ENCODE measurements around the gene UGT1A10. TPM values are rescaled to one million over a fixed set of nuclear protein-coding genes. Genes with fewer than 3 reads are reported as not detected.
A peak's percentile ranks its signal among the peaks of the same experiment; 100 is the strongest.

The UGT1A10 gene
- total RNA-seq, 1 experiment from 2014 or later, result 0.11 TPM

- no peaks in the 10 kb centered on the region for H3K79me2 ChIP-seq (ENCODE audit: low read length)
- peaks cover 26% of the 10 kb centered on the region for H3K4me1 ChIP-seq (ENCODE audit: low read length)
- no peak overlapping the region for H3K4me3 ChIP-seq (ENCODE audit: low read length)
- no peaks in the 10 kb centered on the region for H3K36me3 ChIP-seq (ENCODE audit: insufficient read depth, low read length)
- H3K27me3 ChIP-seq (ENCODE audit: low read length), result no peaks in the 10 kb centered on the region
- H2AFZ ChIP-seq (ENCODE audit: low read length), result no peak overlapping the region
- no peak overlapping the region for H3K9ac ChIP-seq (ENCODE audit: low read length)
- H4K20me1 ChIP-seq (ENCODE audit: insufficient read depth, low read depth, low read length), result no peaks in the 10 kb centered on the region
- DNase-seq, result no peak
- no peaks in the 10 kb centered on the region for H3K9me2 ChIP-seq (replicated peaks; ENCODE audit: insufficient read depth, low read length)
- H3K4me2 ChIP-seq (ENCODE audit: low read depth, low read length, poor library complexity, severe bottlenecking), result no peak overlapping the region
- H3K27ac ChIP-seq (ENCODE audit: low read length), result no peak overlapping the region
- H3K9me3 ChIP-seq (ENCODE audit: low read length), result no peaks in the 10 kb centered on the region
These were observed 162.3 kb downstream of the UGT1A10 start for GRCh38 chr2:233798335-233799086.

GRCh38 chr2:233799087-233799665, 162.9 kb downstream of the UGT1A10 start:
- Histone ChIP-seq H3K27me3 (ENCODE audit: low read length) (no peaks in the 10 kb centered on the region), H3K4me2 (ENCODE audit: low read depth, low read length, poor library complexity, severe bottlenecking) (no peak overlapping the region), H2AFZ (ENCODE audit: low read length) (no peak overlapping the region)

GRCh38 chr2:233799716-233800115, 163.5 kb downstream of the UGT1A10 start:
- Histone ChIP-seq H3K4me3 (ENCODE audit: low read length) (no peak overlapping the region), H4K20me1 (ENCODE audit: insufficient read depth, low read depth, low read length) (no peaks in the 10 kb centered on the region), H3K9me3 (ENCODE audit: low read length) (no peaks in the 10 kb centered on the region), H3K9ac (ENCODE audit: low read length) (no peak overlapping the region), H3K4me1 (ENCODE audit: low read length) (peaks cover 26% of the 10 kb centered on the region), H3K36me3 (ENCODE audit: insufficient read depth, low read length) (no peaks in the 10 kb centered on the region), H2AFZ (ENCODE audit: low read length) (no peak overlapping the region), H3K79me2 (ENCODE audit: low read length) (no peaks in the 10 kb centered on the region), H3K4me2 (ENCODE audit: low read depth, low read length, poor library complexity, severe bottlenecking) (no peak overlapping the region), H3K9me2 (replicated peaks; ENCODE audit: insufficient read depth, low read length) (no peaks in the 10 kb centered on the region), H3K27me3 (ENCODE audit: low read length) (no peaks in the 10 kb centered on the region), H3K27ac (ENCODE audit: low read length) (no peak overlapping the region)
- DNase-seq, result no peak

More at GRCh38 chr2:233799087-233799665, 162.9 kb downstream of the UGT1A10 start:
- H3K4me1 ChIP-seq (ENCODE audit: low read length), result peaks cover 26% of the 10 kb centered on the region
- DNase-seq, result no peak
- H3K9me2 ChIP-seq (replicated peaks; ENCODE audit: insufficient read depth, low read length), result no peaks in the 10 kb centered on the region
- H3K4me3 ChIP-seq (ENCODE audit: low read length), result no peak overlapping the region
- no peaks in the 10 kb centered on the region for H3K9me3 ChIP-seq (ENCODE audit: low read length)
- no peak overlapping the region for H3K9ac ChIP-seq (ENCODE audit: low read length)
- no peaks in the 10 kb centered on the region for H3K79me2 ChIP-seq (ENCODE audit: low read length)
- H3K36me3 ChIP-seq (ENCODE audit: insufficient read depth, low read length), result no peaks in the 10 kb centered on the region
- H3K27ac ChIP-seq (ENCODE audit: low read length), result no peak overlapping the region
- no peaks in the 10 kb centered on the region for H4K20me1 ChIP-seq (ENCODE audit: insufficient read depth, low read depth, low read length)

GRCh38 chr2:233800208-233800607, 164.0 kb downstream of the UGT1A10 start:
- no peaks in the 10 kb centered on the region for H3K36me3 ChIP-seq (ENCODE audit: insufficient read depth, low read length)

GRCh38 chr2:233801357-233802131, 165.3 kb downstream of the UGT1A10 start:
- H3K27me3 ChIP-seq (ENCODE audit: low read length), result no peaks in the 10 kb centered on the region
- no peaks in the 10 kb centered on the region for H3K9me3 ChIP-seq (ENCODE audit: low read length)
- H3K27ac ChIP-seq (ENCODE audit: low read length), result no peak overlapping the region
- no peak overlapping the region for H2AFZ ChIP-seq (ENCODE audit: low read length)
- peak overlapping the region; percentile 5; the same call in 1 of the 2 replicates for H3K4me3 ChIP-seq (ENCODE audit: low read length)
- H3K36me3 ChIP-seq (ENCODE audit: insufficient read depth, low read length), result no peaks in the 10 kb centered on the region
- H3K4me2 ChIP-seq (ENCODE audit: low read depth, low read length, poor library complexity, severe bottlenecking), result peak overlapping the region; percentile 56
- peaks cover 43% of the 10 kb centered on the region for H3K4me1 ChIP-seq (ENCODE audit: low read length)
- peak; percentile 83 for DNase-seq
- no peaks in the 10 kb centered on the region for H4K20me1 ChIP-seq (ENCODE audit: insufficient read depth, low read depth, low read length)
- H3K79me2 ChIP-seq (ENCODE audit: low read length), result no peaks in the 10 kb centered on the region
- H3K9ac ChIP-seq (ENCODE audit: low read length), result peak overlapping the region; percentile 32
- no peaks in the 10 kb centered on the region for H3K9me2 ChIP-seq (replicated peaks; ENCODE audit: insufficient read depth, low read length)

More at GRCh38 chr2:233800208-233800607, 164.0 kb downstream of the UGT1A10 start:
- Histone ChIP-seq H3K79me2 (ENCODE audit: low read length) (no peaks in the 10 kb centered on the region), H3K9me3 (ENCODE audit: low read length) (no peaks in the 10 kb centered on the region), H4K20me1 (ENCODE audit: insufficient read depth, low read depth, low read length) (no peaks in the 10 kb centered on the region), H3K27ac (ENCODE audit: low read length) (no peak overlapping the region), H3K9ac (ENCODE audit: low read length) (no peak overlapping the region), H3K4me2 (ENCODE audit: low read depth, low read length, poor library complexity, severe bottlenecking) (no peak overlapping the region), H3K9me2 (replicated peaks; ENCODE audit: insufficient read depth, low read length) (no peaks in the 10 kb centered on the region), H3K27me3 (ENCODE audit: low read length) (no peaks in the 10 kb centered on the region), H2AFZ (ENCODE audit: low read length) (no peak overlapping the region), H3K4me3 (ENCODE audit: low read length) (no peak overlapping the region), H3K4me1 (ENCODE audit: low read length) (peaks cover 31% of the 10 kb centered on the region)
- DNase-seq, result no peak

GRCh38 chr2:233802132-233802815, 166.0 kb downstream of the UGT1A10 start:
- peak overlapping the region; percentile 32; the same call in 1 of the 2 replicates for H3K9ac ChIP-seq (ENCODE audit: low read length)
- H4K20me1 ChIP-seq (ENCODE audit: insufficient read depth, low read depth, low read length), result no peaks in the 10 kb centered on the region
- H3K4me2 ChIP-seq (ENCODE audit: low read depth, low read length, poor library complexity, severe bottlenecking), result peak overlapping the region; percentile 56
- H3K9me2 ChIP-seq (replicated peaks; ENCODE audit: insufficient read depth, low read length), result no peaks in the 10 kb centered on the region
- H3K4me1 ChIP-seq (ENCODE audit: low read length), result peaks cover 43% of the 10 kb centered on the region
- no peaks in the 10 kb centered on the region; the same call in 1 of the 2 replicates for H3K27me3 ChIP-seq (ENCODE audit: low read length)
- H2AFZ ChIP-seq (ENCODE audit: low read length), result no peak overlapping the region
- no peak overlapping the region for H3K27ac ChIP-seq (ENCODE audit: low read length)
- DNase-seq, result no peak
- H3K9me3 ChIP-seq (ENCODE audit: low read length), result no peaks in the 10 kb centered on the region
- no peaks in the 10 kb centered on the region for H3K36me3 ChIP-seq (ENCODE audit: insufficient read depth, low read length)
- H3K4me3 ChIP-seq (ENCODE audit: low read length), result peak overlapping the region; percentile 5; the same call in 1 of the 2 replicates
- H3K79me2 ChIP-seq (ENCODE audit: low read length), result no peaks in the 10 kb centered on the region

GRCh38 chr2:233803292-233803911, 167.2 kb downstream of the UGT1A10 start:
- Histone ChIP-seq H3K9me2 (replicated peaks; ENCODE audit: insufficient read depth, low read length) (no peaks in the 10 kb centered on the region), H3K27ac (ENCODE audit: low read length) (no peak overlapping the region), H3K4me3 (ENCODE audit: low read length) (no peak overlapping the region), H3K27me3 (ENCODE audit: low read length) (no peaks in the 10 kb centered on the region; the same call in 1 of the 2 replicates), H3K4me1 (ENCODE audit: low read length) (peaks cover 43% of the 10 kb centered on the region), H3K4me2 (ENCODE audit: low read depth, low read length, poor library complexity, severe bottlenecking) (no peak overlapping the region), H3K36me3 (ENCODE audit: insufficient read depth, low read length) (no peaks in the 10 kb centered on the region), H3K9me3 (ENCODE audit: low read length) (no peaks in the 10 kb centered on the region), H2AFZ (ENCODE audit: low read length) (no peak overlapping the region), H3K9ac (ENCODE audit: low read length) (no peak overlapping the region), H3K79me2 (ENCODE audit: low read length) (no peaks in the 10 kb centered on the region), H4K20me1 (ENCODE audit: insufficient read depth, low read depth, low read length) (no peaks in the 10 kb centered on the region)
- no peak for DNase-seq

Data from Karpas-422 (cell line).